GM21528 (cell line): ENCODE measurements around the gene SUN3.

Source experiments
- ATAC-seq: cut with Tn5 transposase; IDR thresholded peaks from one replicate; pipeline ENCODE4 v1.9.1; 2021; ENCODE audit warnings: mild to moderate bottlenecking, moderate library complexity; ENCODE audit not compliant: unreplicated experiment, low FRiP score

The SUN3 gene, protein sequence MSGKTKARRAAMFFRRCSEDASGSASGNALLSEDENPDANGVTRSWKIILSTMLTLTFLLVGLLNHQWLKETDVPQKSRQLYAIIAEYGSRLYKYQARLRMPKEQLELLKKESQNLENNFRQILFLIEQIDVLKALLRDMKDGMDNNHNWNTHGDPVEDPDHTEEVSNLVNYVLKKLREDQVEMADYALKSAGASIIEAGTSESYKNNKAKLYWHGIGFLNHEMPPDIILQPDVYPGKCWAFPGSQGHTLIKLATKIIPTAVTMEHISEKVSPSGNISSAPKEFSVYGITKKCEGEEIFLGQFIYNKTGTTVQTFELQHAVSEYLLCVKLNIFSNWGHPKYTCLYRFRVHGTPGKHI

DNA sequence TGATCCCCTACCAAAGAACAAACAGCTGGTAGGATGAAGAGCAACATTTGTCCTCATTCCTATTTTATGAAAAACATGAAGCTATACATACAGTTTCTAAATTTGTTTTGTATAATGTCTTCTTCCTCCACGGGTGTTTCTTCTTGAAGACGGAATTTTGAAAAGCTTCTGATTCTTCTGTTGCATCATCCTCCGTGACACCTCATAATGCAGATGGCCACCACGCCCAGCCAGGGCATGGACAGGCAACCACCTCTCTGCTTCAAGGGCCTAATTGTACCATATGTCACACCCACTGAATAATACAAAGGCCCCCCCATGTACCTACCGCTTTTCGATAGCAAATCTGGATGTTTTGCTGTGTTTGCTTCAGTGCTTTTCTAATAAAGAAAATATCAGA lies at the start of gene SUN3:
Gene SUN3 (minus strand): TSS at position 170 of the 400 bp plus-strand sequence. CDS start 169 bp downstream, at position 1.
- ATAC-seq = no peak

DNA sequence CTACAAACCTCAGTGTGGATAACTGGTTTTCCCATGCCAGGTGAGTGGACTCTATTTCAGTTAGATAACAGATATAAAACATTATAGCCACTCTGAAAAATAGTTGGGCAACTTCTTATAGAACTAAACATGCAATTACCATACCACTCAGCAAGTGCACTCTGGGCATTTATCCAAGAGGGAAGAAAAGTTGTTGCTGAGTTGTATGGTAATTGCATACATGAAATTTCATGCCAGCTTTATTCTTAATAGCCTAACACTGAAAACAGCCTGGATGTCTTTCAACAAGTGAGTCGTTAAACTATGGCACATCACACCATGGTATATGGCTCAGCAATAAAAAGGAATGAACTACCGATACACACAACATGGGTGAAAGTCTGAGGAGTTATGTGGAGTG lies 49.6 kb upstream of the SUN3 start:
- no peak for ATAC-seq

DNA sequence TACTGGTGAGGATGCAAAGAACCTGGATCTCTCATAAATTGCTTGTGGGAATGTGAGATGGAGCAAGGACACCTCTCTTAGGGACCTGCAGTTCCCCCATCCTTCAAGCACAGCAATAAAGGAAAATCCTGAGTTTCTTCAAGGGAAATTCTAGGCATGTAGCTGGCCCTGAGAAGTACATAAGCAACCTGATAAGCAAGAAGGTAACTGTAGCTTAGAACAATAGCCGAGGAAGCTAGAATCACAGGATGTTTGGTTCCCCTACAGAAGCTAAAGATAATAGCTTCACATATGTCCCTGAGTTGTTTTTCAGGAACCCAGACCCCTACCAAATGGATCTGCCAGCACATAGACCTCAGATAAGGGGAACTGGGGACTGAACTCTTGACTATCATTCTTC lies 48.5 kb upstream of the SUN3 start:
- no peak for ATAC-seq

DNA sequence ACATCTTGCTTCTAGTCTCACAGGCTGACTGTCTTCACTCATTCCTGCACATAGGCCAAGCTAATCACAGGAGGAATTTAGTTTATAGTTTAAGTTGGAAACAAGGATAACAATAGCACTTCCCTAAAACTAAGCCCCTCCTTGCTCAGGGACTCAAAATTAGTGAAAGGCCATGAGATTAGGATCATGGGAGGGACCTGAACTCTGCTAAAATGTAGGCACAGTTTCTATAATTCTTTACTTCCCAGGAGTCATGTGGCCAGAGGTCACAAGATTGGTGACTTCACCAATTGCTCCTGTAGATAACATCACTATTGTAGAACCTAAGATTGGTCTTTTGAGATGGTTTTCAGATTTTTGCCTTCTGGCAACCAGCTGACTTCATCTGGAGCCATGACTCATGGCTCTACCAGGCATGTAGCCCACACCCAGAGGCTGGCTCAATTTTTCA lies 45.3 kb upstream of the SUN3 start:
- no peak for ATAC-seq

DNA sequence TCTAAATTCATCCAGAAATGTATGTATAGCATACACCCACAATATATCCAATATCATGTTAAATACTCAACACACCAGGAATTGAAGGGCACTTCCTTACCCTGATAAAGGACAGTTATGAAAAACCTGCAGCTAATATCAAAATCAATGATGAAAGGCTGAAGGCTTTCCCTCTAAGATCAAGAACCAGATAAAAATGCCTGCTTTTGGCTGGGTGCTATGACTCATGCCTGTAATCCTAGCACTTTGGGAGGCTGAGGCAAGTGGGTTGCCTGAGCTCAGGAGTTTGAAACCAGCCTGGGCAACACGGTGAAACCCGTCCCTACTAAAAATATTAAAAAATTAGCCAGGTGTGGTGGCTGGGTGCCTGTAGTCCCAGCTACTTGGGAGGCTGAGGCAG lies 38.6 kb upstream of the SUN3 start:
- ATAC-seq = no peak

DNA sequence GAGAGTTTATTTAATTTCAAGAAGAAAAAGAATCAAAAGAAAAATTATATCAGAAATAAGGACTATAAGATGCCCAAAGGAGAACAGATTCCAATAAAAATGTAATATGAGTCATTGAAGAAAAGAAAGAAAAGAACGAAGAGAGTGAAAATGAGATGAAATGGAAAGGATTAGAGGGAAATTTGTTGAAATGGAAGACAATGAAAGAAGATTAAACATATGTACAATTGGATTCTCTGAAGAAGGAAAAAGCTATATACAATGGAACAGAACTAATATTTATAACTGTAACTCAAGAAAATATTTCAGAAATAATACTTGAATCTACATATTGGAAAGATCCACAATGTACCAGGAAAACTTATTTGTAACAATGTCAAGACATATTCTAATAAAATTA lies 35.1 kb upstream of the SUN3 start:
- ATAC-seq = no peak

DNA sequence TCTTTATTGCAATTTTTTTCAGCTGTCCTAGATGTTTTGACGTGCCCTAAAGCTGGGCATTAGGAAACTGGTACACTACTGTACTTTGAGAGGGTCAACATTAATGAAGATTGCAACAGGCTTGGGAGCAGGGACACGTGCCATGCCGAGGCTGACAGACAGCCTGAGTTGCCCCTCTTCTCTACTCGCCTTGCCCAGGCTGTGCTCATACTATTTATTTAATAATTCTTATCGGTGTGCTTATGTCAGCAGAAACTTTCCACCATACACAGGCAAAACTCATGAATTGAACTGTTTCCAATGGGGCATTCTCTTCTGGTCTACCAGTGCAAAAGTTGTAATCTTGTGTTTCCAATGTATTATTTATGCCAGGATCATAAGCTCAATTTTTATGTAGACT lies 30.8 kb upstream of the SUN3 start:
- ATAC-seq = no peak

DNA sequence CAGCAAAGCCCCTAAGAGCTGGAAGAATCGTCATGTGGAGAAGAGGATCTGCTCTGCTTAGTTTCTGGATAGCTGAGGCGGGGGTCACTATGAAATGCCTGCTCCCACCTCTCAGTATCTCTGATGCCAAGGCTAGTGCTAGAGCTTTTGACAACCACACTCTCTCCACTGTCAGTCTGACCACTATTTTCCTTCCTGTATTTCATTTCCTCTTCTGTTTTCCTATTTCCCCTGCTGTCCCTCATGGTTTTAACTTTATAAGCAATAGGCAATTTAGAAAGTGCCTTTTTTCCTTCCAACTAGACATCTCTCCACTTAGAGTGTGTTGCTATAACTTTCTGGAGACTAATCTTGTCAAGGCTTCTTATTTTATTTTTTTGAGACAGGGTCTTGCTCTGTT lies 30.1 kb upstream of the SUN3 start:
- ATAC-seq = no peak

DNA sequence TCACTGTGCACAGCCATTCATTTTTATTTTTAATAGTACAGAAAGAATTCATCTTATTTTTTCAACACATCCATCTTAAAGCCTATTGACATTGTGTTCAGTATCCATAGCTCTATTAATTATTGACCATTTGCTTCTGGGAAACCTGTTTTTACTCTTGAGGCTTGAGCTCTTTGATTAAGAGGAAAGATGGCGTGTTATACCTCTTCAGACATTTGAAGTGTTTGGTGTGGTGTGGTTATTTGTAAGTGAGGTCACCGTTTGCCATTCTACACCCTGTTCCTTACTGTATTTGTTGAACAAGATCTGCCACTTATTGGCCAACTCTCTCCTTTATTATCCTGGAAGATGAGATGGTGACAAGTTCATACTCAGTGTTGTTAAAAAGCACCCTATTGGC lies 24.8 kb upstream of the SUN3 start:
- ATAC-seq = no peak

DNA sequence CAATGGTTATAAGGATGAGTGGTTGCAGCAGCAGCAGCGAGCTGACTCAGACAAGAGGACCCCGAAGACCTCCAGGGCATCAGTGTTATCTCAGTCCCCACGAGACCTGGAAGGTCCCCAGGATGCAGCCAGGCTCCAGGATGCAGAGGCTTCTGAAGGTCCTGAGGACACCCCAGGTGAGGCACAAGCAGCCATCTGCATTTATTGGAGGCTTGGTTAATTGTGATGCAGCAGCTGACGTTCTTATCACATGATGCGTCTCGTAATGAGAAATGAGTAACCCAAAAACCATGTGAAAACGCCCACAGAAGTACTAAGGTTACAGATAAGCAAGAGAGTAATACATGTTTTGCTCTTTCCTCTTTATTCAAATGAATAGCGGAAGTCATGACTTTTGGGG lies 23.8 kb upstream of the SUN3 start:
- no peak for ATAC-seq

DNA sequence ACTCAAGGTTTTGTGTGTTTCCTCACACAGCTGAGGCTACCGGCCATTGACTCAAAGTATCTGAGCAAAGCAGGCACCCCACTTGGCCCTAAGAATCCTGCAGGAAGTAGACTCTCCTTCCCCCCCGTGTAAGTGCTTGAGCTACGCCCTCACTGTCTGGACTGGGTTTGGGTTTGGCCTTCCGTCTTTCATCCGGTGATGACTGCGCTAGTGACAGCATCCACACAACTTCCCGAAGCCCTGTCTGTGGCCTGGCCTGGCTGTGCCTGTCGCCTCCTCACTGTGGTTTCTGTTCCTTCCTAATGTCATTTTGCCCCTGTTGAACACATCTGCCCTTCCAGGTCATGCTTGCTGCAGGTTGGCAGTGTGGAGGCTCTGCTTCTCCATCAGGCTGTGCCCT lies 20.9 kb upstream of the SUN3 start:
- no peak for ATAC-seq

DNA sequence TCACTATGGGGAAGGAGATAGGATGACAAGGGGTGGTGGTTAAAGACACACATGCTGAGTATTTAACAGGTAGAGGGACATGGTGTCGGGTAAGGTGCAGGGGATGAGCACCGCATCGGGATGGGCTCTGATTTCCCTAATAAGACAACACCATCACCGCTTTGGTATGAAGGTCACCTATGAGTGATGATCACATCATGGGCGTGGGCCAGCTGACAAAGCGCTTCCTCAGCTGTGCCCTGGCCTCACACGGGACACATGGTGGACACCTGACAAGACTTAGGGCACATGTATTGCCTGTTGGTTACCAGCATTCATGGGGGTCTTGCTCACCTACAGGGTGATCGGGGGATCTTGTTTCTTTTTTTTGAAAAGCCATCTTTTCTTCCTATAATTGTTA lies 19.2 kb upstream of the SUN3 start:
- ATAC-seq = no peak

DNA sequence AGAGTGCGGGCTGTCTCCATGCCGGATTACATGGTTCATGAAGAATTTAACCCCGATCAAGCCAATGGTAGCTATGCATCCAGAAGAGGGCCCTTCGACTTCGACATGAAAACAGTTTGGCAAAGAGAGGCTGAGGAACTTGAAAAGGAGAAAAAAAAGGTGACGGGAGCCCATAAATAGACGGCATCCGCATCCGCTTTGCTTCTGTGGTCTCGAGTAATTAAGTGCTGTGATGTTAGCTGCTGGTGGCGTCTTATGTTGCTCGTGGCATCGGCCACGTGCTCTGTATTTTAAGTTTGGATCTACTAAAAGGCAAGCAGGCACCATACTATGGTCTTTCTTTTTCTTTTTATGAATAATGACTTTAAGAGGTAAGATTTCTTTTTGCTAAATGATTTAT lies 17.6 kb upstream of the SUN3 start:
- ATAC-seq = no peak

DNA sequence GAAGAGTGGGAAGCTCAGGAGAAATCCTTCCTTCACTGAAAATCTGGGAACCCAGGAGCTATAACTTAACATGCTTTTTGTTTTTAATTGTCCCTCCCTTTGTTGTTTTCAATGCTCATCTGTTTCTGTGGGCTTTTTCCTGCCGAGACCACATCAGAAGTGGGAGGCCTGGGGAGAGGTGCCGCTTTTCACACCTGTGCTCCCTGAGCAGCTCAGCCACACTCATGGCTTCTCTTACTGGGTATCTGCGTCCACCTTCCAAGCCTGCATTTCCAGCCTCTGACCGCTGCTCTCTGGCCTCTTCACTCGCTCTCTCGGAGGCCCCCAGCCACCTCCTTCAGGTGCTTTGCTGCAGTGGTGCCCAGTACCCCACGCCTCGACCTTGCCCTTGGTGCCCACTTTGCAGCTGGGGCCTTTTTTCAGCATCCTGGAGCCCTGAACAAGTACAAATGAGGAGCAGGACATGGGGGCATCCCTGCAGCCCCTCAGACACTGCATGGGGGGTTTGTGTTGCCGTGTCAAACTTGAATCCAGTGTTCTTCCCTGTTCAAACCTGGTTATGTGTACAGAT lies 16.4 kb upstream of the SUN3 start:
- ATAC-seq = no peak

DNA sequence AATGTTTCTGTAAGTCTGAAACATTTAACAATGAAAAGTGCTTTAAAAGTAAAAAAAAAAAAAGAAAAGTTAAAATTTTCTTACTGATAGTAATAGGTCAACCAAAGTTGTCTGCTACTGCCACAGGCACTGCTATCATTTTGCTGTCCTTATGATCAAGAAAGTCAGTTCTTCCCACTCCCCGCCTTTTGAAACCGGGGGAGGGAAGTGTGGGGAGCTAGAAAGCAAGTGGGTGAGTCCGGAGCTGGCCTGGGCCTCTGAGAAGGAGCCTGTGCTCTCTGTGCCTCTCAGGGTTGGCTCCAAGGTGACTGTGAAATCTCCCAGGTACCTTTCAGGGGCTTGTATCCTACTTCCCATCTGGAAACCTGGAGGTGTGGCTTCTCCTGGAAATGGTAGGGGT lies 13.7 kb upstream of the SUN3 start:
- ATAC-seq = no peak

DNA sequence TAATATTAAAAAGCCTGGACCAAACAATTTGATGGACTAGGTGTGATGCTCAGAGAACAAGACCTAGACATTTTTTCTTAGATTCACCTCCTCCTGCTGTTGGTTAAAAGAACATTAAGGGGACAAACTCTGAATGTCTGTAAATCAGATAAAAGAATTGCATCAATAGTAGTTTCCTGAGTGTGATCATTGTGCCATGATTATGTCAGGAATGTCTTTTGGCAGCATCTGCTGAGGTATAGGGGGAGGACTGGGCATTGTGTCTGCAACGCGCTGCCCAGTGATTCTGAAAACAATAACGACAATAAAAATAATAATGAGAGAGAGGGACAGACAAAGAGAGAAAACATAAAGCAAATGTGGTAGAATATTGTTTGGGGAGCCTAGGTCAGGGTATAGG lies 13.3 kb upstream of the SUN3 start:
- no peak for ATAC-seq

DNA sequence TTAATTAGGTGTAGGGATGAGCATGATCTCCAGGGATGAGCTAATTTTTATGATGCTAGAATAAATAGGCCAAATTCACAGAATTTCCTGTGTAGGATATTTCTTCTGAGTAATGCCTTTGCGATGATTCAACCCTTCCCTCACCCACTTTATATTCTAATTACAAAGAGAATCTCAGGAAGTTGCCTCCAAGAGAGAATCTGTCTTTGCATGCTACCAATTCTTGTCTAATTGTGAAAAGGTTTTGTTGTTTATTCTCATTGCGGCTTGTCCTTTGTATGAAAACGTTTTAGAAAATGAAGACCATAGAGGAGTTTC lies 12.7 kb upstream of the SUN3 start:
- ATAC-seq = no peak

DNA sequence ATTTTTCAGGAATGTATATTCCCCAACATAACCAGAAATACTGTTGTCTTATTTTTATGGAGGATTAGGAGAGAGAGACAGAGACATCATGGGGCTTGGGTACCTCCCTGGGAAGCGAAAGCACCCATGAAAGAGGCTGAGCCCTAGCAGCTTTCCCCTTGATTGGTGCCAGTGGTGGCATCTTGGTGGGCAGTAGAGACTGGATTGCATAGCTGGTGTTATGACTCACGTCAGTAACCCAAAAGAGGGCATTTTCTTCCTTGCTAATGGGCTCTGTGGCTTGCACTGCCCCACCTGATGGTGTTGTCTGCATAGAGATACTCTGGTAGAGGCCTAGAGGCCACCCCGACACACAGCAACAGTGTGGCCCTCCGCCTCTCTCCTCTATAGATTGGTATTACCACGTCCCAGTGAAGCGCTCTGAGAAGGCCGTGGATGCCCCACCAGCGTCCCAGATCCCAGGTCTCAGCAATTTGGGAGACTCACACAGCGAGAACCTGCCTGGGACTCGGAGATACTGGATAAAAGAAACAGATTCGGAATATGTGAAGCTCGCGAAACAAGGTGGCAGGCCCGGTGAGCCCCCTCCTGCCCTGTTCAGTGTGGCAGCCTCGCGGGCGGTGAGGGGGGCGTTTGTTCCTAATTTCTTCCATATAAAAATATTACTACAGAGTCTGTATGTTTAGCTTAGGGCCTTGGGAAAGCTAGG lies 12.2 kb upstream of the SUN3 start:
- no peak for ATAC-seq

DNA sequence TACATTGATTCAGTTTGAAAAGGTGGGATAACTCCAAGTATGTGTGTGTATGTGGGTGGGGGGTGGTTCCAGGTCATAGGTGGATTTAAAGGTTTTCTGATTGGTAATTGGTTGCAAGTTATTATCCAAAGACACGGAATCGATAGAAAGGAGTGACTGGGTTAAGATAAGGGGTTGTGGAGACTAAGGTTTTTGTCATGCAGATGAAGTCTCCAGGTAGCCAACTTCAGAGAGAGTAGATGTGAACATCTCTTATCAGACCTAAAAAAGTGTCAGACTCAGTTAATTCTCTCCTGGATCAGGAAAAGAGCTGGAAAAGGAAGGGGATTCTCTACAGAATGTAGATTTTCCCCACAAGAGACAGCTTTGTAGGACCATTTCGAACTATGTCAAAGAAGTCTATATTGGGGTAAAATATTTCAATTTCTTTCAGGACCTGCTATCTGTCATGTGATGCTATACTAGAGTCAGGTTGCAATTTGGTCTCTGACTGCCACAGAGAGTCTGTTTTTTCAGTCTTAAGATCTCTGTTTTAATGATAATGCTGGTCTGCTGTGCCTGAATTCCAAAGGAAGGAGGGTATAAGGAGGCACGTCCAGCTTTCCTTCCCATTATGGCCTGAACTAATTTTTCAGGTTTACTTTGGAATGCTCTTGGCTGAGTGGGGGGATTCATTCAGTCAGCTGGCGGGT lies 10.1 kb upstream of the SUN3 start:
- ATAC-seq = no peak

DNA sequence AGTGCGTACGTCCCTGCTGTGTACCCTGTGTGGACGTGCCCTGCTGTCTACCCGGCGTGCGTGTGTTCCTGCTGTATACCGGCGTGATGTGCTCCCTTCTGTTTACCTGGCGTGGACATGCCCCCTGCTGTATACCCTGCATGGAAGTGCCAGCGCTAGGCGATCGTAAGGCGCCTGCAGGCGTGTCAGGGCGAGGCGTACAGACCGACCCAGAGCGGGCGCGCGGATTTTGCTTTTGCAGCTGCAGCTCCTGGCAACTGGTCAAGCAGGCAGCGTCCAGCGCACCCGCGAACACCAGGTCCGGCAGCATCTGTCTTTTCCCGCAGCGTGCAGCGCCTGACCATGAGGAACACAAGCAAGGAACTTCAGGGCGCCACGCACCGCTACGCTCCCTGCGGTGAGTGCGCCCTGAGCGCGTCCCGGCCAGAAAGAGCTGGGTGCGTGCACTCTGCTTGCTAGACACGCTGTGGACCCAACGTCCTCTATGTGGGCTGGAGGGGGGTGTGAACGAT lies 7.1 kb upstream of the SUN3 start:
- peak; percentile 2 for ATAC-seq

DNA sequence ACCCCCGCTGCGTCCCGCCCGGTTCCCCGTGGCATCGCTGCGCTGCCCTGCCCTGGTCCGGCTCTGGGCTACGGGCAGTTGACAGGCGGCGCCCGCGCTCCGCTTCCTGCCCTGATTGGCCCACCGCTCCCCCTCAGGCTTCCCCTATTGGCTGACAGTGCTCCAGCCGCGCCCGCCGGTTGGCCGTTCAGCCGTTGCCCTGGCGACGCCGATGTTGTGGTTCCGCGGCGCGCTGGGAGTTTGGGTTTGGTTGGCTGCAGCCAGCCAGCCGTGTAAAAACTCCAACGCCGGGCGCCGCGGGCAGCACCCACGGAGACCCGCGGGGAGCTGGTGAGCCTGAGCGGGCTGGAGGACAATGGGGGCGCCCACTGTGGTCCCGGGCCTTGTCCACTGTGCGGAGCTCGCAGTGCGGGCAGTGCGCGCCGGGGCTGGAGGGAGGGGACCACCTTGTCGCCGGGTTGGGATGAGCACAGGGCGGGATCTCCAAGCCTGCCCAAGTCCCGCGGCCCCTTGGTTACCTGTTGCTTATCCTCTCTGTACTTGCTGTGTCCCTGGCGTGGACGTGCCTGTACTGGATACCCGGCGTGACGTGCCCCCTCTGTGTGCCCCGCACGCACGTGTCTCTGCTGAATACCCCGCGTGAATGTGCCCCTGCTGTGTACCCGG lies 6.5 kb upstream of the SUN3 start, which contains the start of gene C7orf57:
Gene C7orf57 (plus strand): TSS at position 243 of the 666 bp plus-strand sequence. CDS start 766 bp downstream, outside the sequence.
- ATAC-seq = peak; percentile 99
